Measurements from ENCODE around the gene HTD2. TPM values are rescaled to one million over a fixed set of nuclear protein-coding genes. Genes with fewer than 3 reads are reported as not detected.

HTD2 gene
- total and polyA plus RNA-seq, 4 donors = 6.5 to 10.8 (median 7.8) TPM

GRCh38 chr3:58352626-58353025 lies 46.3 kb downstream of the HTD2 start:
- H3K4me3 ChIP-seq (ENCODE audit: low read length in 2 of 2) = no peak overlapping the region
- H3K9me3 ChIP-seq (ENCODE audit: control insufficient read depth, low read length) = no peaks in the 10 kb centered on the region
- H3K27ac ChIP-seq (ENCODE audit: low read depth in 1 of 2, low read length in 2 of 2) = no peak overlapping the region
- H3K4me1 ChIP-seq (ENCODE audit: control insufficient read depth in 1 of 2, insufficient read depth in 2 of 2, low read length in 2 of 2) = no peaks in the 10 kb centered on the region
- no peaks in the 10 kb centered on the region for H3K27me3 ChIP-seq (ENCODE audit: control insufficient read depth in 1 of 2, insufficient read depth in 2 of 2, low read length in 1 of 2)
- DNase-seq = no peak
- no peaks in the 10 kb centered on the region for H3K36me3 ChIP-seq (ENCODE audit: control insufficient read depth in 1 of 2, insufficient read depth in 2 of 2, low read length in 1 of 2)
- no peak for ATAC-seq (ENCODE audit: low FRiP score)
- WGBS, 2 donors = 91% methylated on average over 6 of the region's 6 CpGs
- intact Hi-C loops (cut with DNase I) = no loop called here

DNA sequence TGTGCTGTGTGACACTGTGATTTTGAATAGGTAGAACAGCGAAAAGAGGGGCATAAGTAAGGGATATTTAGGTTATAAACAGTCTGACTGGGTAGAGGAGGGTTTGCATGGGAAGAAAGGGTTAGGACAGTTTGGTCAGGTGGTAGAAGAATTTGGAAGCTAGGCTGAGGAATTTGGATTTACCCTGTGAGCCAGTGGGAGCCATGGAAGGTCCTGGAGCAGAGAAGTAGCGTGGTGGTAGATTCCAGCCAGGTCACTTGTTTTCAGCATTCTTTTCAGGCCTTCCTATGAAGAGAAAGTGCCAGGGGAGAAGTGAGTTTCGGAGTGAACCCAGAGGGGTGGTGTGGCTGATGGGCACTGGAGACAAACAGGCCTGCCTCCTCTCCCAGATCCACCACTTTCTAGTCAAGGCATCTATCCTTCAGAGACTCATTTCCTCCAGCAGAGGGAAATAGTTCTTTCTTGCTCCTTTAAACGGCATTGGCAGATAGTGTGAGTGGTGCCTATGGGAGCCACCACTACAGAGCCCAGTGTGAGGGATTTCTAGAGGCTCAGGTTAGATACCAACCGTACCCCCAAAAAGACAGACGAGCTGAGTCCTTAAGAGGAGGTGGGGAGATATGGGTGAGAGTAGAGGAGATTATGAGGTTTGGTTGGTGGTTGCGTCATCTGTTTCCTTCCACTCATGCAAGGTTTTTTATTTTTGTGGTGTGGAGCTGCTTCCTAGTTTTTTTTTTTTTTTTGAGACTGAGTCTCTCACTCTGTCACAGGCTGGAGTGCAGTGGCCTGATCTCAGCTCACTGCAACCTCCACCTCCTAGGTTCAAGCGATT lies 47.6 kb downstream of the HTD2 start:
- Histone ChIP-seq H3K36me3 (ENCODE audit: control insufficient read depth in 1 of 2, insufficient read depth in 2 of 2, low read length in 1 of 2) (no peaks in the 10 kb centered on the region), H3K9me3 (ENCODE audit: control insufficient read depth, low read length) (no peaks in the 10 kb centered on the region), H3K27ac (ENCODE audit: low read depth in 1 of 2, low read length in 2 of 2) (no peak overlapping the region), H3K4me3 (ENCODE audit: low read length in 2 of 2) (no peak overlapping the region), H3K27me3 (ENCODE audit: control insufficient read depth in 1 of 2, insufficient read depth in 2 of 2, low read length in 1 of 2) (no peaks in the 10 kb centered on the region), H3K4me1 (ENCODE audit: control insufficient read depth in 1 of 2, insufficient read depth in 2 of 2, low read length in 2 of 2) (no peaks in the 10 kb centered on the region)
- DNase-seq = no peak
- intact Hi-C loops (cut with DNase I) = no loop called here
- ATAC-seq (ENCODE audit: low FRiP score) = no peak
- WGBS, 2 donors = 91% methylated on average over 8 of the region's 8 CpGs

DNA sequence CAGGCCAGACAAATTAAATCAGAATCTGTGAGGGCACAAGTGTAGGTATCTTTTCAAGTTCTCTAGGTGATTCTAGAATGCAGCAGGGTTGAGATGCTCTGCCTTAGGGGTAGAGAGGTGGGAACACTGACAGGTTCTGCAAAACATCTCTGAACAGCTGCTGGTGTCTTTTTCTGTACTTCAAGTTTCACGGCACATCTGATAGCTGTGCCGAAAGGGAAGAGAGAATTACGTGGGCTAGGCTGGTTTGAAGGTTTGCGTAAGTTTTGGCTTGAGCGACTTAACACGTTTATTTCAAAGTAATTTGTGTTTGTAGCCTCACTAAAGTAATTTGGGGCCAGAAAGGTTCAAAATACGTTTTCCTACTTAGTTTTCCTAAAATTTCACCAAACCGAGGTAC lies 48.9 kb downstream of the HTD2 start:
- no peak for DNase-seq
- no peaks in the 10 kb centered on the region for H3K27me3 ChIP-seq (ENCODE audit: control insufficient read depth in 1 of 2, insufficient read depth in 2 of 2, low read length in 1 of 2)
- 92 to 93% methylated on average over 8 of the region's 8 CpGs for WGBS, 2 donors
- no peak for ATAC-seq (ENCODE audit: low FRiP score)
- no peak overlapping the region for H3K4me3 ChIP-seq (ENCODE audit: low read length in 2 of 2)
- intact Hi-C loops (cut with DNase I) = no loop called here
- H3K4me1 ChIP-seq (ENCODE audit: control insufficient read depth in 1 of 2, insufficient read depth in 2 of 2, low read length in 2 of 2) = no peaks in the 10 kb centered on the region
- H3K27ac ChIP-seq (ENCODE audit: low read depth in 1 of 2, low read length in 2 of 2) = no peak overlapping the region
- H3K9me3 ChIP-seq (ENCODE audit: control insufficient read depth, low read length) = no peaks in the 10 kb centered on the region
- no peaks in the 10 kb centered on the region for H3K36me3 ChIP-seq (ENCODE audit: control insufficient read depth in 1 of 2, insufficient read depth in 2 of 2, low read length in 1 of 2)

- H3K9me3 ChIP-seq (ENCODE audit: control insufficient read depth, low read length) = no peaks in the 10 kb centered on the region
- DNase-seq (no peak), ATAC-seq (ENCODE audit: low FRiP score) (no peak)
- WGBS, 2 donors = 44 to 49% methylated on average over 4 of the region's 4 CpGs
- H3K27ac ChIP-seq (ENCODE audit: low read depth in 1 of 2, low read length in 2 of 2) = no peak overlapping the region
- no peak overlapping the region for H3K4me3 ChIP-seq (ENCODE audit: low read length in 2 of 2)
- intact Hi-C loops (cut with DNase I) = no loop called here
- no peaks in the 10 kb centered on the region for H3K27me3 ChIP-seq (ENCODE audit: control insufficient read depth in 1 of 2, insufficient read depth in 2 of 2, low read length in 1 of 2)
- no peaks in the 10 kb centered on the region for H3K4me1 ChIP-seq (ENCODE audit: control insufficient read depth in 1 of 2, insufficient read depth in 2 of 2, low read length in 2 of 2)
- H3K36me3 ChIP-seq (ENCODE audit: control insufficient read depth in 1 of 2, insufficient read depth in 2 of 2, low read length in 1 of 2) = no peaks in the 10 kb centered on the region
These were observed 49.7 kb downstream of the HTD2 start for GRCh38 chr3:58356054-58356453.

GRCh38 chr3:58357402-58357801 lies 51.1 kb downstream of the HTD2 start:
- 95% methylated on average over 3 of the region's 3 CpGs for WGBS, 2 donors
- no peak overlapping the region for H3K4me3 ChIP-seq (ENCODE audit: low read length in 2 of 2)
- ATAC-seq (ENCODE audit: low FRiP score) (no peak), DNase-seq (no peak)
- no peaks in the 10 kb centered on the region for H3K9me3 ChIP-seq (ENCODE audit: control insufficient read depth, low read length)
- no peaks in the 10 kb centered on the region for H3K4me1 ChIP-seq (ENCODE audit: control insufficient read depth in 1 of 2, insufficient read depth in 2 of 2, low read length in 2 of 2)
- no peak overlapping the region for H3K27ac ChIP-seq (ENCODE audit: low read depth in 1 of 2, low read length in 2 of 2)
- no peaks in the 10 kb centered on the region for H3K36me3 ChIP-seq (ENCODE audit: control insufficient read depth in 1 of 2, insufficient read depth in 2 of 2, low read length in 1 of 2)
- intact Hi-C loops (cut with DNase I) = no loop called here
- H3K27me3 ChIP-seq (ENCODE audit: control insufficient read depth in 1 of 2, insufficient read depth in 2 of 2, low read length in 1 of 2) = no peaks in the 10 kb centered on the region

DNA sequence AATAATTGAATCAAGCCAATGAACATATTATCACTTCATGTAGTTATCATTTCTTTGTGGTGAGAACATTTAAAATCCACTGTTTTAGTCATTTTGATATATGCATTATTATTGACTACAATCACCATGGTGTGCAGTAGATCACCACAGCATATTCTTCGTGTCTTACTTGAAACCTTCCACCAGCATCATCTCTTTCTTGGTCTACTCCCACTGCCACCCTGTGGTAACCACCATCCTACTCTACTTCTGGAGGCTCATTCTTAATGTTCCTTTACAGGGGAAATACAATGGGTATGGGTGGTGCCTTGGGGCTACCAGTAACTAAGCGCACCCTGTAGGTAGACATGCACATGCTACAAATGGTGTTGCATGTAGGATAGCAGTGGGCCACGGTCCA lies 51.8 kb downstream of the HTD2 start:
- ATAC-seq (ENCODE audit: low FRiP score) (no peak), DNase-seq (no peak)
- Histone ChIP-seq H3K4me3 (ENCODE audit: low read length in 2 of 2) (no peak overlapping the region), H3K27me3 (ENCODE audit: control insufficient read depth in 1 of 2, insufficient read depth in 2 of 2, low read length in 1 of 2) (no peaks in the 10 kb centered on the region), H3K36me3 (ENCODE audit: control insufficient read depth in 1 of 2, insufficient read depth in 2 of 2, low read length in 1 of 2) (no peaks in the 10 kb centered on the region), H3K4me1 (ENCODE audit: control insufficient read depth in 1 of 2, insufficient read depth in 2 of 2, low read length in 2 of 2) (no peaks in the 10 kb centered on the region), H3K27ac (ENCODE audit: low read depth in 1 of 2, low read length in 2 of 2) (no peak overlapping the region), H3K9me3 (ENCODE audit: control insufficient read depth, low read length) (no peaks in the 10 kb centered on the region)
- intact Hi-C loops (cut with DNase I) = no loop called here
- 95 to 97% methylated on average over 3 of the region's 3 CpGs for WGBS, 2 donors

DNA sequence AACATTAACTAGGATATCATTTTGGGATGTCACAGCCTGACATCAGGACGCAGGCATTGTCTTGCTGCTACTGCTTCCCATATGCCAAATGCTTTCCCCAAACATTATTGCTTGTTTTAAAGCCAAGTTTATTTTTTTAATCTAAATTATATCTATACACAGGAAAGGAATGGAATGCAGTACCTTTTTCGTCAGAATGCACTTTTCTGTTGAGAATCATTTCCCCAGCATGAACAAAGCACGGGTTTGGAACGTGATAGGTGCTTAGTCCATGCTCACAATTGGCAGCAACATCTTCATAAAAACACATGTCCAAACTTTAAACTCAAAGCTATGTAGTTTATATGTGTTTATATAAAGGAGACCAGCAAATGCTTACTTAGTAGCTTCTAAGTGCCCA lies 52.5 kb downstream of the HTD2 start:
- H3K27ac ChIP-seq (ENCODE audit: low read depth in 1 of 2, low read length in 2 of 2) = no peak overlapping the region
- intact Hi-C loops (cut with DNase I) = no loop called here

GRCh38 chr3:58359621-58360020 lies 53.3 kb downstream of the HTD2 start:
- Histone ChIP-seq H3K36me3 (ENCODE audit: control insufficient read depth in 1 of 2, insufficient read depth in 2 of 2, low read length in 1 of 2) (no peaks in the 10 kb centered on the region), H3K27me3 (ENCODE audit: control insufficient read depth in 1 of 2, insufficient read depth in 2 of 2, low read length in 1 of 2) (no peaks in the 10 kb centered on the region), H3K4me3 (ENCODE audit: low read length in 2 of 2) (no peak overlapping the region), H3K4me1 (ENCODE audit: control insufficient read depth in 1 of 2, insufficient read depth in 2 of 2, low read length in 2 of 2) (no peaks in the 10 kb centered on the region), H3K27ac (ENCODE audit: low read depth in 1 of 2, low read length in 2 of 2) (no peak overlapping the region), H3K9me3 (ENCODE audit: control insufficient read depth, low read length) (no peaks in the 10 kb centered on the region)
- 94 to 96% methylated on average over 4 of the region's 4 CpGs for WGBS, 2 donors
- intact Hi-C loops (cut with DNase I) = no loop called here
- ATAC-seq (ENCODE audit: low FRiP score) = no peak
- no peak for DNase-seq

More for the DNA sequence above, 52.5 kb downstream of the HTD2 start:
- no peak for ATAC-seq (ENCODE audit: low FRiP score)
- no peaks in the 10 kb centered on the region for H3K9me3 ChIP-seq (ENCODE audit: control insufficient read depth, low read length)
- no peak overlapping the region for H3K4me3 ChIP-seq (ENCODE audit: low read length in 2 of 2)
- no peaks in the 10 kb centered on the region for H3K27me3 ChIP-seq (ENCODE audit: control insufficient read depth in 1 of 2, insufficient read depth in 2 of 2, low read length in 1 of 2)
- no peaks in the 10 kb centered on the region for H3K36me3 ChIP-seq (ENCODE audit: control insufficient read depth in 1 of 2, insufficient read depth in 2 of 2, low read length in 1 of 2)
- no peak for DNase-seq
- no peaks in the 10 kb centered on the region for H3K4me1 ChIP-seq (ENCODE audit: control insufficient read depth in 1 of 2, insufficient read depth in 2 of 2, low read length in 2 of 2)
- 90 to 91% methylated on average over 4 of the region's 4 CpGs for WGBS, 2 donors

GRCh38 chr3:58361866-58362265 lies 55.5 kb downstream of the HTD2 start:
- Histone ChIP-seq H3K4me3 (ENCODE audit: low read length in 2 of 2) (no peak overlapping the region), H3K27me3 (ENCODE audit: control insufficient read depth in 1 of 2, insufficient read depth in 2 of 2, low read length in 1 of 2) (no peaks in the 10 kb centered on the region), H3K36me3 (ENCODE audit: control insufficient read depth in 1 of 2, insufficient read depth in 2 of 2, low read length in 1 of 2) (no peaks in the 10 kb centered on the region), H3K9me3 (ENCODE audit: control insufficient read depth, low read length) (no peaks in the 10 kb centered on the region), H3K4me1 (ENCODE audit: control insufficient read depth in 1 of 2, insufficient read depth in 2 of 2, low read length in 2 of 2) (no peaks in the 10 kb centered on the region), H3K27ac (ENCODE audit: low read depth in 1 of 2, low read length in 2 of 2) (no peak overlapping the region)
- DNase-seq = no peak
- intact Hi-C loops (cut with DNase I) = no loop called here
- no peak for ATAC-seq (ENCODE audit: low FRiP score)

Measured in aorta (tissue), 5 donors.